Measurements from ENCODE around the gene SORCS1. TPM values are rescaled to one million over a fixed set of nuclear protein-coding genes. Genes with fewer than 3 reads are reported as not detected.

Gene SORCS1
- total RNA-seq, 4 donors from 2014 or later, result 0.26 to 9.4 (median 3.8) TPM

DNA sequence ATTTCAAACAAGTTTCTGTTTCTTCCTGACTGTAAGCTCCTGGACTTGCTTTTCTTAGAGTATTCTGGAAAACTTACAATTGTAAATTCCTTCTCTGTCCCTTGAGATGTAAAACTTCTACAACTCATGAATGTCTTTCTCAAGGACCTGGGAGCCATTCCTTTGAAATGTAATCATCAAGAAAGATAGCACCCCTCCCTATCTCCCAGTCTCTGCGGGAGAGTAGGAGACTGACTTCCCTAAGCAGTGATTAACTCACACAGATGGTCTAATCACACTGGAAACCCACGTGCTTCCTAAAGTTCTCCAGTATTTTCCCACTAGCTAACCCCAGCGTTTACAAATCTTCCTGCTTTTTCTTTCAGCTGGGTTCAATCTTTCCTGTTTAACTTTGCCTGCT is 549.4 kb downstream of the SORCS1 start:
- TF ChIP-seq POLR2A (IDR thresholded peaks at IDR 0.05), result no peak
- TF ChIP-seq, protein P1, sequence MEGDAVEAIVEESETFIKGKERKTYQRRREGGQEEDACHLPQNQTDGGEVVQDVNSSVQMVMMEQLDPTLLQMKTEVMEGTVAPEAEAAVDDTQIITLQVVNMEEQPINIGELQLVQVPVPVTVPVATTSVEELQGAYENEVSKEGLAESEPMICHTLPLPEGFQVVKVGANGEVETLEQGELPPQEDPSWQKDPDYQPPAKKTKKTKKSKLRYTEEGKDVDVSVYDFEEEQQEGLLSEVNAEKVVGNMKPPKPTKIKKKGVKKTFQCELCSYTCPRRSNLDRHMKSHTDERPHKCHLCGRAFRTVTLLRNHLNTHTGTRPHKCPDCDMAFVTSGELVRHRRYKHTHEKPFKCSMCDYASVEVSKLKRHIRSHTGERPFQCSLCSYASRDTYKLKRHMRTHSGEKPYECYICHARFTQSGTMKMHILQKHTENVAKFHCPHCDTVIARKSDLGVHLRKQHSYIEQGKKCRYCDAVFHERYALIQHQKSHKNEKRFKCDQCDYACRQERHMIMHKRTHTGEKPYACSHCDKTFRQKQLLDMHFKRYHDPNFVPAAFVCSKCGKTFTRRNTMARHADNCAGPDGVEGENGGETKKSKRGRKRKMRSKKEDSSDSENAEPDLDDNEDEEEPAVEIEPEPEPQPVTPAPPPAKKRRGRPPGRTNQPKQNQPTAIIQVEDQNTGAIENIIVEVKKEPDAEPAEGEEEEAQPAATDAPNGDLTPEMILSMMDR (IDR thresholded peaks at IDR 0.05), result no peak
- no peaks in the 10 kb centered on the region for H3K27me3 ChIP-seq
- intact Hi-C loops (cut with DNase I; ENCODE audit: low total_unique reads), result no loop called here

DNA sequence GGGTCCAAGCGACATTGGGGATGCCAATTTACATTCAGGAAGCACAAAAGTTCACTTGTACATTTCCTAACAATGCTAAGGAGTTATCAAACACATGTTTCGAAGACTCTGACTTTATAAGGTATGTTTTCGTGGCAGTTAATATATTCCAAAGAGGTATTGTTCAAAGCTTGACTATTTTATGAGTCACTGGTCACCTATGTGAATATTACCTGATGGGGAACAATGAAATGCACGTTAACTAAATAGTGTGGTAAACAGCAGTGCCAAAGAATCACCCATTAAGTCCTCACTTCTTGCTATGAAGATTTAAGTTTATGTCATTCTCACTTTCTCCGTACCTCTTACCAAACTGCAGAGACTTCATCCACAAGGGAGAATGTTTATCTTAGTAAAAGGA is 550.2 kb downstream of the SORCS1 start:
- TF ChIP-seq, protein P1 (IDR thresholded peaks at IDR 0.05), result no peak
- TF ChIP-seq POLR2A (IDR thresholded peaks at IDR 0.05), result no peak
- Histone ChIP-seq H3K27ac (no peak overlapping the region), H3K27me3 (no peaks in the 10 kb centered on the region), H3K9me3 (no peaks in the 10 kb centered on the region), H3K36me3 (no peaks in the 10 kb centered on the region), H3K4me3 (no peak overlapping the region), H3K4me1 (no peaks in the 10 kb centered on the region)
- DNase-seq, result no peak
- intact Hi-C loops (cut with DNase I; ENCODE audit: low total_unique reads), result no loop called here

More for the DNA sequence above, 549.4 kb downstream of the SORCS1 start:
- no peaks in the 10 kb centered on the region for H3K36me3 ChIP-seq
- DNase-seq, result no peak
- H3K4me1 ChIP-seq, result no peaks in the 10 kb centered on the region
- H3K9me3 ChIP-seq, result no peaks in the 10 kb centered on the region
- no peak overlapping the region for H3K4me3 ChIP-seq
- no peak overlapping the region for H3K27ac ChIP-seq

DNA sequence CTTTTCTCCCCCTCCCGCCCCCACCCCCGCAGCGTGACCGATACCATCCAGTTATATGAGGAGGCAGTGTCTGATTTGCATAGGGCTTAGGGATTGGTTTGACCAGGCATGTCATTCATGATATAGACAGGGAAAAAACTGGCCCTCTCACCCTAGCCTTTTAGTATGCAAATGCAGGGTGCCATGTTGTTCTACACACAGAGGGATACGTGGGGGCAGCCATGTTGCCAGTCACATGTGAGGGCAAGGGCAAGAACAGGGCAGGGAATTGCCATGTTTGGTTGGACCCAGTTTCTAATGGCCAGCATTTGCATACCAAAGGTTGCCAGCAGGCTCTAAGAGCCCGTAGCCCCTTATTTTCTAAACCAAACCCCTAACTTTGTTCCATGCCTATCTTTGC is 552.1 kb downstream of the SORCS1 start:
- Histone ChIP-seq H3K27me3 (no peaks in the 10 kb centered on the region), H3K27ac (no peak overlapping the region), H3K4me1 (no peaks in the 10 kb centered on the region), H3K9me3 (no peaks in the 10 kb centered on the region), H3K4me3 (no peak overlapping the region), H3K36me3 (no peaks in the 10 kb centered on the region)
- DNase-seq, result no peak
- TF ChIP-seq POLR2A (IDR thresholded peaks at IDR 0.05), result no peak
- TF ChIP-seq, protein P1 (IDR thresholded peaks at IDR 0.05), result no peak
- intact Hi-C loops (cut with DNase I; ENCODE audit: low total_unique reads), result no loop called here

DNA sequence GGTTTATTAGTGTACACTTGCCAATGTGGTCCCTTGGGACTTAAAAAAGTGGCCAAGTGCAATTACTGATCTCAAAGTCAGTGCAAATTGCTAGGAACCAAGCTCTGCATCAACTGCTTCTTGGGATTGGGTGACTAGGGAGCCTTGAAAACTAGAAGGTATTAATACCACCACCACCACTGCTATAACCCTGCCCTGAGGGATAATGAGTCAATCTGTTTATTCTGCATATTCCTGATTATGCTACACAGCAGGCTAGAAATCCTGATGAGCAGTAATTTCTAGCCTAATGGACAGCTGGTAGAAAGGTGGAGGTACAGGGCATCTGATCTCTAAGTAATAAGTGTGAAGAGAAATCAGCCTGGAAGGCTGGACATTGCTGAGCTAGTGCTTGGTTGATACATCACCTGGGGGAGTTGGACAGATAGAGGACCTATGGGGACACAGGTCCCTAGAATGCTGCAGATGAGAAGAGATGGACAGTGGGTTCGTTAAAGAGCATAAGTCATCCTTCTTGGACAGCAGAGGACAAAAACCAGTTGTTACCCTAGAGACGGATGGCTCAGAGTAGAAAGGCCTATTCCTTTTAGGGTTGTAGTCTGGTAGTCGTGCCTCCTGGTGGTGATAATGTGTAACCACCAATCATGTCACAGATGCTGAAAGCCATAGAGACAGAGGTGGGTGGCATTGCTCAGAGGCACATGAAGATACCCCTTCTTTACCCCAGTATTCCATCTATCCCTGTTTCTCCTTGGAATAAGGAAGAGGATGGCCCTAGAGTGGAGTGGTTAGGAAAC is 554.8 kb downstream of the SORCS1 start:
- Histone ChIP-seq H3K36me3 (no peaks in the 10 kb centered on the region), H3K27me3 (no peaks in the 10 kb centered on the region), H3K4me3 (no peak overlapping the region), H3K9me3 (no peaks in the 10 kb centered on the region), H3K27ac (no peak overlapping the region), H3K4me1 (no peaks in the 10 kb centered on the region)
- TF ChIP-seq, protein P1 (IDR thresholded peaks at IDR 0.05), result no peak
- TF ChIP-seq POLR2A (IDR thresholded peaks at IDR 0.05), result no peak
- no peak for DNase-seq
- intact Hi-C loops (cut with DNase I; ENCODE audit: low total_unique reads), result no loop called here

GRCh38 chr10:106608066-106608465 is 556.4 kb downstream of the SORCS1 start:
- no peaks in the 10 kb centered on the region for H3K9me3 ChIP-seq
- intact Hi-C loops (cut with DNase I; ENCODE audit: low total_unique reads), result no loop called here
- H3K36me3 ChIP-seq, result no peaks in the 10 kb centered on the region
- no peak overlapping the region for H3K27ac ChIP-seq
- DNase-seq, result no peak
- H3K27me3 ChIP-seq, result no peaks in the 10 kb centered on the region
- TF ChIP-seq POLR2A (IDR thresholded peaks at IDR 0.05), result no peak
- TF ChIP-seq, protein P1 (IDR thresholded peaks at IDR 0.05), result no peak
- no peaks in the 10 kb centered on the region for H3K4me1 ChIP-seq
- no peak overlapping the region for H3K4me3 ChIP-seq
